ENCODE measurements around the gene ST3GAL2. TPM values are rescaled to one million over a fixed set of nuclear protein-coding genes. Genes with fewer than 3 reads are reported as not detected.

Gene ST3GAL2
- total RNA-seq, 1 experiment from 2014 or later: 45.9 TPM

- TF ChIP-seq CTCF (conservative IDR thresholded peaks at IDR 0.05): no peak
- Histone ChIP-seq H3K79me1 (ENCODE audit: insufficient read depth, low read depth, low read length, poor library complexity, severe bottlenecking) (no peaks in the 10 kb centered on the region), H3K56ac (ENCODE audit: insufficient read length, low read depth, low read length) (no peak overlapping the region), H3K9ac (ENCODE audit: extremely low read depth, insufficient read length, low read length) (no peak overlapping the region), H4K20me1 (ENCODE audit: control insufficient read depth, insufficient read depth, insufficient read length) (no peaks in the 10 kb centered on the region), H2BK20ac (ENCODE audit: low read depth, low read length, poor library complexity, severe bottlenecking) (no peak overlapping the region), H2BK5ac (ENCODE audit: insufficient read length, low read length) (no peak overlapping the region), H2BK120ac (ENCODE audit: low read depth, low read length, poor library complexity, severe bottlenecking) (no peak overlapping the region), H2BK15ac (ENCODE audit: low read depth, low read length) (no peak overlapping the region), H3K4me1 (ENCODE audit: insufficient read depth, low read length) (no peaks in the 10 kb centered on the region), H3K9me3 (ENCODE audit: control insufficient read depth, low read depth, low read length) (no peaks in the 10 kb centered on the region), H3K23ac (ENCODE audit: insufficient read length, low read depth, low read length) (no peak overlapping the region), H3K4ac (ENCODE audit: low read depth, low read length) (no peak overlapping the region), H3K14ac (ENCODE audit: insufficient read depth, low read length) (no peak overlapping the region), H3K27ac (ENCODE audit: insufficient read length, low read depth, low read length) (no peak overlapping the region), H4K8ac (replicated peaks; ENCODE audit: insufficient read length, low read depth, low read length) (no peak overlapping the region), H3K79me2 (ENCODE audit: insufficient read depth, low read length) (no peaks in the 10 kb centered on the region), H4K91ac (ENCODE audit: insufficient read length, low read depth, low read length) (no peak overlapping the region), H2AK5ac (ENCODE audit: insufficient read length, low read length) (no peak overlapping the region), H3K23me2 (ENCODE audit: insufficient read length, low read depth, low read length, poor library complexity, severe bottlenecking) (no peaks in the 10 kb centered on the region), H4K5ac (ENCODE audit: insufficient read length, low read depth, low read length) (no peak overlapping the region), H3K27me3 (ENCODE audit: insufficient read depth, low read length) (no peaks in the 10 kb centered on the region), H3K18ac (ENCODE audit: insufficient read length, low read depth, low read length) (no peak overlapping the region), H3T11ph (ENCODE audit: low read length) (no peak overlapping the region), H2BK12ac (ENCODE audit: insufficient read length, low read depth, low read length) (no peak overlapping the region), H2AFZ (ENCODE audit: low read length) (no peak overlapping the region), H3K4me2 (ENCODE audit: insufficient read depth, insufficient read length, low read length) (no peak overlapping the region)
- no CpG with 5 or more reads among the region's 5 CpGs for whole genome bisulfite sequencing (ENCODE audit: extremely low coverage, insufficient read length, low lambda C conversion rate)
- H3K27me3 Mint-ChIP-seq (ENCODE audit: low read depth): no peaks in the 10 kb centered on the region; the same call in 1 of the 2 replicates
- no peak for DNase-seq
- H3K4me3 Mint-ChIP-seq: no peak overlapping the region
- H3K27ac Mint-ChIP-seq: no peak overlapping the region
- H3K9me3 Mint-ChIP-seq: no peaks in the 10 kb centered on the region
- no peaks in the 10 kb centered on the region for H3K36me3 Mint-ChIP-seq (ENCODE audit: insufficient read depth in 1 of 3, low read depth in 3 of 3)
- peaks cover 13 to 22% of the 10 kb centered on the region in 2 experiments for H3K4me1 Mint-ChIP-seq
These were observed 18.7 kb upstream of the ST3GAL2 start for GRCh38 chr16:70457446-70458166.
